GM12878 (cell line): Measurements from ENCODE around the gene HCK. TPM values are rescaled to one million over a fixed set of nuclear protein-coding genes. Genes with fewer than 3 reads are reported as not detected.

Experiments used
- ATAC-seq: fragments of 200-7000 bp; cut with Tn5 transposase; 3 replicates; pipeline ENCODE4 v1.9.1; 2020; ENCODE audit warnings: mild to moderate bottlenecking, moderate library complexity
- BruUV-seq: library from RNA; stranded (reverse); fragments of 400-500 nt; replicated peaks from 2 replicates; lab custom pipeline; 2021; lab: Mats Ljungman, UMichigan
- CTCF ChIA-PET: fragments of 300-600 bp; sonication (Branson Sonifier 250); formaldehyde crosslinking; extraction: SDS; loops from one replicate; lab custom pipeline; 2021; ENCODE audit warnings: inconsistent platforms; lab: Yijun Ruan, JAX
- POLR2A ChIA-PET: fragments of 350-600 bp; formaldehyde crosslinking; extraction: SDS; loops from one replicate; lab custom pipeline; 2021; ENCODE audit warnings: inconsistent platforms; lab: Charles Lee
- RAD21 ChIA-PET: fragments of 300-600 bp; sonication (Branson Sonifier 250); formaldehyde crosslinking; loops from one replicate; lab custom pipeline; 2023; ENCODE audit warnings: antibody characterized with exemption; ENCODE audit not compliant: unreplicated experiment; lab: Charles Lee
- SMC1A ChIA-PET: fragments of 300-600 bp; sonication (Branson Sonifier 250); formaldehyde crosslinking; loops from one replicate; lab custom pipeline; 2023; ENCODE audit not compliant: unreplicated experiment, uncharacterized antibody; lab: Charles Lee
- DNase-seq: peaks from one replicate; pipeline ENCODE4 v3.0.0-alpha.2; 2011; ENCODE audit warnings: low read depth, low spot score
- FAIRE-seq: peaks from 3 replicates; lab custom pipeline; 2011; peaks lifted over from hg19 to GRCh38; lab: Jason Lieb, UNC
- H2AFZ ChIP-seq: 2 replicates; pipeline ENCODE4 v1.6.0; 2011; ENCODE audit warnings: low read depth, low read length, control low read depth; ENCODE audit not compliant: control insufficient read depth
- H3K27ac ChIP-seq: 2 replicates; pipeline ENCODE4 v1.5.1; 2011; ENCODE audit warnings: control low read depth; ENCODE audit not compliant: control insufficient read depth, insufficient read depth
- H3K27me3 ChIP-seq, 2 experiments: replicated peaks in 1 of 2; 2 replicates each; pipeline versions ENCODE4 v1.6.0 to v1.6.1; 2011; ENCODE audit warnings: low read length in 1 of 2; ENCODE audit not compliant: control insufficient read depth in 2 of 2, insufficient read depth in 2 of 2
- H3K36me3 ChIP-seq, 2 experiments: 2 replicates each; pipeline ENCODE4 v1.5.1; 2011; ENCODE audit warnings: low read length in 1 of 2; ENCODE audit not compliant: control insufficient read depth in 2 of 2, insufficient read depth in 2 of 2
- H3K4me1 ChIP-seq: 2 replicates; pipeline ENCODE4 v1.6.1; 2011; ENCODE audit warnings: mild to moderate bottlenecking, low read length, moderate library complexity, mixed read lengths; ENCODE audit not compliant: control insufficient read depth, insufficient read depth
- H3K4me2 ChIP-seq: 2 replicates; pipeline ENCODE4 v1.6.0; 2011; ENCODE audit warnings: control low read depth; ENCODE audit not compliant: control insufficient read depth, insufficient read depth
- H3K4me3 ChIP-seq: fragments of 200-600 bp; sonication (generic); 2 replicates; pipeline ENCODE4 v1.5.1; 2016
- H3K79me2 ChIP-seq: 2 replicates; pipeline ENCODE4 v1.6.0; 2011; ENCODE audit warnings: low read length; ENCODE audit not compliant: control insufficient read depth, insufficient read depth
- H3K9ac ChIP-seq: 2 replicates; pipeline ENCODE4 v1.8.0; 2011; ENCODE audit warnings: low read length, control low read depth, mixed read lengths; ENCODE audit not compliant: control insufficient read depth, insufficient read depth
- H3K9me3 ChIP-seq: replicated peaks from 3 replicates; pipeline ENCODE4 v1.5.1; 2011; ENCODE audit warnings: mild to moderate bottlenecking, low read length; ENCODE audit not compliant: control insufficient read depth, insufficient read depth
- H4K20me1 ChIP-seq: 2 replicates; pipeline ENCODE4 v1.6.0; 2011; ENCODE audit not compliant: control insufficient read depth, insufficient read depth
- BACH1 ChIP-seq: fragments of 450-650 bp; IDR thresholded peaks from 2 replicates; pipeline ENCODE4 v1.6.1; 2017; ENCODE audit warnings: mild to moderate bottlenecking, borderline replicate concordance
- BCLAF1 ChIP-seq: fragments of 450-650 bp; IDR thresholded peaks from 2 replicates; pipeline ENCODE4 v1.6.1; 2017; ENCODE audit warnings: antibody characterized with exemption, mild to moderate bottlenecking, moderate library complexity
- BRCA1 ChIP-seq: IDR thresholded peaks from 2 replicates; pipeline ENCODE4 v1.6.1; 2011; ENCODE audit warnings: low read depth, low read length, improper control_type of control experiment
- CEBPB ChIP-seq, 2 experiments: fragments of 150-350 bp in 1 of 2; IDR thresholded peaks; 2 replicates each; pipeline ENCODE4 v1.6.1; 2012 to 2014; ENCODE audit warnings: low read depth in 2 of 2, low read length in 2 of 2, borderline replicate concordance in 1 of 2, inconsistent platforms in 1 of 2
- DPF2 ChIP-seq: fragments of 450-650 bp; IDR thresholded peaks from 2 replicates; pipeline ENCODE4 v1.6.1; 2017; ENCODE audit warnings: mild to moderate bottlenecking
- ELK1 ChIP-seq: IDR thresholded peaks from 2 replicates; pipeline ENCODE4 v1.6.1; 2012; ENCODE audit warnings: low read depth, low read length, improper control_type of control experiment
- EZH2 ChIP-seq: IDR thresholded peaks from 2 replicates; pipeline ENCODE4 v1.6.1; 2012; ENCODE audit warnings: low read depth, mild to moderate bottlenecking, control low read depth, inconsistent platforms, low read length, borderline replicate concordance; ENCODE audit not compliant: control insufficient read depth
- FOXM1 ChIP-seq: IDR thresholded peaks from 2 replicates; pipeline ENCODE4 v1.6.1; 2012; ENCODE audit warnings: low read depth, mild to moderate bottlenecking, inconsistent platforms, low read length, moderate library complexity
- NR2C2 ChIP-seq: IDR thresholded peaks from 2 replicates; pipeline ENCODE4 v1.6.1; 2011; ENCODE audit warnings: borderline replicate concordance, low read depth; ENCODE audit not compliant: control insufficient read depth, insufficient read length
- PKNOX1 ChIP-seq: fragments of 450-650 bp; IDR thresholded peaks from 2 replicates; pipeline ENCODE4 v1.6.1; 2016; ENCODE audit warnings: mild to moderate bottlenecking
- POLR2AphosphoS2 ChIP-seq: IDR thresholded peaks from 2 replicates; pipeline ENCODE4 v1.6.1; 2011; ENCODE audit warnings: low read depth, mild to moderate bottlenecking, low read length, improper control_type of control experiment, moderate library complexity
- RB1 ChIP-seq: fragments of 450-650 bp; formaldehyde crosslinking; IDR thresholded peaks from 2 replicates; pipeline ENCODE4 v1.6.1; 2017; ENCODE audit warnings: mild to moderate bottlenecking, borderline replicate concordance
- RUNX3 ChIP-seq: IDR thresholded peaks from 2 replicates; pipeline ENCODE4 v1.6.1; 2012; ENCODE audit warnings: low read length, inconsistent platforms
- SIN3A ChIP-seq: IDR thresholded peaks from 2 replicates; pipeline ENCODE4 v1.6.1; 2012; ENCODE audit warnings: low read depth, low read length, improper control_type of control experiment
- SP1 ChIP-seq: IDR thresholded peaks from one replicate; pipeline ENCODE4 v1.6.1; 2011; ENCODE audit warnings: low read depth, low read length
- ZSCAN29 ChIP-seq: fragments of 450-650 bp; IDR thresholded peaks from 2 replicates; pipeline ENCODE4 v1.6.1; 2017; ENCODE audit warnings: mild to moderate bottlenecking, moderate library complexity
- WGBS: methylation state at CpG from one replicate; pipeline ENCODE4 v1.1.6; 2016; ENCODE audit warnings: low lambda C conversion rate; ENCODE audit not compliant: insufficient replicate concordance, insufficient coverage; ENCODE audit errors: missing lambda C conversion rate; 5-methylcytosine and 5-hydroxymethylcytosine counted together
- in situ Hi-C: fragments of 300-500 bp; cut with MboI; formaldehyde crosslinking; loops from 9 replicates; pipeline ENCODE4 v1.14.3; 2018; ENCODE audit warnings: mixed read lengths
- intact Hi-C: fragments of 100-400 bp; cut with micrococcal nuclease; formaldehyde crosslinking; loops from one replicate; pipeline ENCODE4 v1.14.2; 2022; ENCODE audit not compliant: unreplicated experiment
- polyA plus RNA-seq, 11 experiments: library from polyadenylated mRNA; depleted of rRNA in 4 of 11; unstranded in 6 of 11; stranded (reverse) in 5 of 11; fragments of >200 nt; fragmentation: Nextera tagmentation in 4 of 11; fragmentation: Illumina TruSeq in 1 of 11; extraction: Ambion mirVana in 4 of 11; extraction: Trizol in 1 of 11; gene quantifications; 1 replicate in 1 of 11; 2 replicates in 10 of 11; pipeline versions ENCODE4 v1.2.1 to v1.2.3, GENCODE V29; 2011 to 2016; ENCODE audit warnings: inconsistent platforms in 2 of 11, missing spikeins in 2 of 11, low read depth in 1 of 11
- total RNA-seq, 4 experiments: library from RNA; depleted of rRNA in 3 of 4; stranded (reverse); fragments of >200 nt in 3 of 4; fragmentation: Illumina TruSeq in 1 of 4; extraction: Trizol in 1 of 4; gene quantifications; 2 replicates each; pipeline versions ENCODE4 v1.2.1 to v1.2.3, GENCODE V29; 2013 to 2021

HCK gene
- total and polyA plus RNA-seq, 10 of the 15 experiments (the other 5 are each of a cell fraction or from before 2014, with no cell fraction given), result 1.3 to 30.3 (median 18.5) TPM

GRCh38 chr20:32031007-32031958, 20.8 kb upstream of the HCK start (continued):
- TF ChIP-seq ELK1, result no peak
- 0 out of 2 replicates have a peak, but pooled peaks have one; percentile 23 for TF ChIP-seq BACH1
- TF ChIP-seq SP1, result no peak
- TF ChIP-seq POLR2AphosphoS2, result no peak
- TF ChIP-seq SIN3A, result no peak
- TF ChIP-seq DPF2, result 0 out of 2 replicates have a peak, but pooled peaks have one; percentile 35
- TF ChIP-seq RB1, result 0 out of 2 replicates have a peak, but pooled peaks have one; percentile 70
- TF ChIP-seq EZH2, result no peak

GRCh38 chr20:32033316-32033715, 18.7 kb upstream of the HCK start:
- Histone ChIP-seq H3K27me3 (no peaks in the 10 kb centered on the region; a peak in 1 of 4 replicates), H3K27ac (no peak overlapping the region), H3K4me2 (no peak overlapping the region), H3K9ac (no peak overlapping the region), H2AFZ (no peak overlapping the region), H3K79me2 (no peaks in the 10 kb centered on the region), H4K20me1 (no peaks in the 10 kb centered on the region), H3K4me1 (peaks cover 28% of the 10 kb centered on the region), H3K36me3 (no peaks in the 10 kb centered on the region), H3K4me3 (no peak overlapping the region), H3K9me3 (peaks cover 5% of the 10 kb centered on the region; the same call in 2 of the 3 replicates)
- ATAC-seq, result no peak
- no TSS peak for BruUV-seq
- in situ Hi-C loops, result loop anchor here (5.0 kb wide), 1 partner anchor 59 kb away; no protein-coding TSS in a partner anchor
- SMC1A ChIA-PET, result interaction anchor here (0.6 to 10.2 kb wide), 8 partner anchors 10 to 180 kb away, joined by 3 to 344 read pairs (median 24); partner anchors contain the start of gene PDRG1
- CTCF ChIA-PET, result interaction anchor here (0.7 to 9.5 kb wide), 11 partner anchors 13 to 212 kb away, joined by 3 to 298 read pairs (median 13); partner anchors contain the start of genes HCK and TM9SF4
- WGBS, result 0% methylated on average over 2 of the region's 2 CpGs
- POLR2A ChIA-PET, result interaction anchor here (3.2 kb wide), 1 partner anchor 58 kb away, joined by 17 read pairs; no protein-coding TSS in a partner anchor
- RAD21 ChIA-PET, result interaction anchor here (1.1 to 10.3 kb wide), 6 partner anchors 9 to 217 kb away, joined by 3 to 220 read pairs (median 8); partner anchors contain the start of gene HCK
- FAIRE-seq, result no peak
- DNase-seq, result no peak
- intact Hi-C loops, result loop anchor here (5.0 kb wide), 1 partner anchor 174 kb away; the partner anchor contains the start of genes PLAGL2 and POFUT1
- TF ChIP-seq CEBPB (IDR thresholded peaks at IDR 0.05; ENCODE audit: borderline replicate concordance in 1 of 2, low read depth in 2 of 2, low read length in 2 of 2) (no peak), BCLAF1 (no peak), ZSCAN29 (no peak), NR2C2 (no peak), PKNOX1 (no peak), BACH1 (no peak), RUNX3 (no peak), BRCA1 (no peak), FOXM1 (no peak)
